Epithelial cell of esophagus (primary cell): Measurements from ENCODE around the gene ASB1.

Experiments
- DNase-seq: peaks from one replicate; pipeline ENCODE4 v3.0.0; 2010; ENCODE audit warnings: low read depth
- H3K4me3 ChIP-seq: 2 replicates; pipeline ENCODE4 v1.5.1; 2011; ENCODE audit warnings: mild to moderate bottlenecking, low read length, control low read depth
- TF ChIP-seq, protein P1 (sequence below): IDR thresholded peaks from 2 replicates; pipeline ENCODE4 v1.5.1; 2011; ENCODE audit warnings: low read depth, mild to moderate bottlenecking, low read length, control low read depth, inconsistent platforms; ENCODE audit not compliant: insufficient read depth; ENCODE audit errors: missing control alignments

Gene ASB1

GRCh38 chr2:238486123-238486848 is 59.6 kb downstream of the ASB1 start:
- no peak overlapping the region for H3K4me3 ChIP-seq
- TF ChIP-seq, protein P1, sequence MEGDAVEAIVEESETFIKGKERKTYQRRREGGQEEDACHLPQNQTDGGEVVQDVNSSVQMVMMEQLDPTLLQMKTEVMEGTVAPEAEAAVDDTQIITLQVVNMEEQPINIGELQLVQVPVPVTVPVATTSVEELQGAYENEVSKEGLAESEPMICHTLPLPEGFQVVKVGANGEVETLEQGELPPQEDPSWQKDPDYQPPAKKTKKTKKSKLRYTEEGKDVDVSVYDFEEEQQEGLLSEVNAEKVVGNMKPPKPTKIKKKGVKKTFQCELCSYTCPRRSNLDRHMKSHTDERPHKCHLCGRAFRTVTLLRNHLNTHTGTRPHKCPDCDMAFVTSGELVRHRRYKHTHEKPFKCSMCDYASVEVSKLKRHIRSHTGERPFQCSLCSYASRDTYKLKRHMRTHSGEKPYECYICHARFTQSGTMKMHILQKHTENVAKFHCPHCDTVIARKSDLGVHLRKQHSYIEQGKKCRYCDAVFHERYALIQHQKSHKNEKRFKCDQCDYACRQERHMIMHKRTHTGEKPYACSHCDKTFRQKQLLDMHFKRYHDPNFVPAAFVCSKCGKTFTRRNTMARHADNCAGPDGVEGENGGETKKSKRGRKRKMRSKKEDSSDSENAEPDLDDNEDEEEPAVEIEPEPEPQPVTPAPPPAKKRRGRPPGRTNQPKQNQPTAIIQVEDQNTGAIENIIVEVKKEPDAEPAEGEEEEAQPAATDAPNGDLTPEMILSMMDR = no peak
- DNase-seq = no peak

- TF ChIP-seq, protein P1 = no peak
- no peak for DNase-seq
These were observed 60.4 kb downstream of the ASB1 start for GRCh38 chr2:238487134-238487533.

DNA sequence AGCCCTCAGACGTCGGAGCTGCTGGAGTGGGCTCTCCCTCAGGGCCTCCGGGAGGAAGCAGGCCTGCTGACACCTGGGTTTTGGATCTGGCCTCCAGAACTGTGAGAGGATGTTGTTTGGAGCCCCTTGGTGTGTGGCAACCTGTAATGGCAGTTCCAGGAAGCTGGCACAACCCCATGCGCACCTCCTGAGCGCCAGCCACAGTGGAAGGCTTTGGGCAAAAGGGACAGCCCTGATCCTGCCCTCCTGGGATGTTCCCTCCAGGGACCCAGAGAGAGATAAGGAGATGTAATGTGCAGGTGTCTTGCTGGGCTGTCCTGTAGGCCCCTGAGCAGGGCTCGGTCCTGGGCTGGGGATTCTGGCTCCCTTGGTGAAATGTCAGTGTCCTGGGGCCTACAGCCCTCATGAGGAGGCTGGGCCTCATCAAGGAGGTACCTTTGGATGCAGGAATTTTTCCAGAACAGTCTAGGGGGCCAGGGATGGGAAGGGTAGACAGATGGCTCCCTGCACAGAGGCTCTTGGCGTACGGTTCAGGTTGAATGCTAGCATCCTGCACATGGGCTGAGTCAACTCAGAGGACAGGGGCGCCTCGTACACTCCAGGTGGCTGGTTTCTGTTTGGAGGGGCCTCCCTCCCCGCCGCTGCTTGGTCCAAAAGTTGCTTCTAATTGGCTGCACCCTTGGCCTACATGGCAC is 61.1 kb downstream of the ASB1 start:
- H3K4me3 ChIP-seq = no peak overlapping the region
- DNase-seq = no peak
- TF ChIP-seq, protein P1 = no peak

More at GRCh38 chr2:238487134-238487533, 60.4 kb downstream of the ASB1 start:
- H3K4me3 ChIP-seq = no peak overlapping the region

- no peak overlapping the region for H3K4me3 ChIP-seq
- TF ChIP-seq, protein P1 = no peak
These were observed 61.7 kb downstream of the ASB1 start for GRCh38 chr2:238488347-238488826.

DNA sequence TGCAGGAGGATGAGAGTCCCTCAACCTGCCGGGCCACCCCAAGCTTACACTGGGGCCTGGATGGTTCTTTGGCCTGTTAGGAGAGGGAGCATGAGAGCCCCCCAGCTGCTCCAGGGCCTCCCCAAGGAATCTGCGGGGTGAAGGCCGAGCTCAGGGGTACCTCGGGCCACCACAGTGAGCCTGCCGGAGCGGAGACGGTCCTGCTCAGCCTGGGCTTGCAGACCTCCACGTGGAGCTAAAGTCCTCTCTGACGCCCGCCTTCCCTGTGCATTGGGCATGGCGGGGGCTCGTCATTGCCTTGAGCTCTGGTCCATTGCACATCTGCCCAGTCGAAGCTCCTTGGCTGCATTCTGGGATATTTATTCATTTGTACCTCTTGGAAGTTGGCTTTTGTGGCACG is 62.7 kb downstream of the ASB1 start:
- no peak for DNase-seq
- TF ChIP-seq, protein P1 = no peak
- H3K4me3 ChIP-seq = no peak overlapping the region

More at GRCh38 chr2:238488347-238488826, 61.7 kb downstream of the ASB1 start:
- DNase-seq = no peak

- no peak overlapping the region for H3K4me3 ChIP-seq
- DNase-seq = no peak
- TF ChIP-seq, protein P1 = no peak
These were observed 63.2 kb downstream of the ASB1 start for GRCh38 chr2:238489896-238490295.
